ENCODE data around the gene GUCY1A1. TPM values are rescaled to one million over a fixed set of nuclear protein-coding genes. Genes with fewer than 3 reads are reported as not detected.

GUCY1A1 gene
- total RNA-seq, 1 experiment from 2014 or later = not detected

- no peak for DNase-seq (ENCODE audit: low read depth, low spot score)
- H3K9ac ChIP-seq (ENCODE audit: low read length) = no peak overlapping the region
- no peak for ATAC-seq
- H3K27ac ChIP-seq (ENCODE audit: low read depth, low read length) = no peak overlapping the region
- no peaks in the 10 kb centered on the region for H3K9me2 ChIP-seq (ENCODE audit: insufficient read depth)
- intact Hi-C loops (cut with micrococcal nuclease) = no loop called here
- ChIA-PET RAD21 (ENCODE audit: low non-redundant PET in 1 of 2, low total read pairs in 2 of 2, uncharacterized antibody in 2 of 2, unreplicated experiment in 2 of 2) (no interaction called here), POLR2A (no interaction called here), CTCF (no interaction called here)
- H3K36me3 ChIP-seq (ENCODE audit: control insufficient read depth in 1 of 2, insufficient read depth in 2 of 2, low read length in 2 of 2) = no peaks in the 10 kb centered on the region
- no peak overlapping the region for H3K4me3 ChIP-seq (replicated peaks in 1 of 2; ENCODE audit: low read depth in 1 of 2, low read length in 2 of 2)
- no peak overlapping the region for H2AFZ ChIP-seq (ENCODE audit: low read depth, low read length, poor library complexity, severe bottlenecking)
- H3K9me3 ChIP-seq (ENCODE audit: control insufficient read depth in 1 of 2, insufficient read depth in 1 of 2, low read depth in 1 of 2, low read length in 2 of 2) = no peaks in the 10 kb centered on the region
- H3K4me2 ChIP-seq (ENCODE audit: low read length) = no peak overlapping the region
- no peaks in the 10 kb centered on the region for H3K27me3 ChIP-seq (ENCODE audit: insufficient read depth, low read length)
- BruUV-seq (replicated peaks) = no TSS peak
- no peaks in the 10 kb centered on the region for H4K20me1 ChIP-seq (ENCODE audit: insufficient read depth)
- H3K79me2 ChIP-seq (ENCODE audit: insufficient read depth, low read length) = no peaks in the 10 kb centered on the region
- H3K4me1 ChIP-seq (ENCODE audit: control insufficient read depth in 1 of 2, insufficient read depth in 2 of 2, low read length in 2 of 2) = peaks cover 6% of the 10 kb centered on the region in 2 experiments; a peak in 2 of 4 replicates
- no peak for TF ChIP-seq EZH2phosphoT487 (IDR thresholded peaks at IDR 0.05; ENCODE audit: borderline replicate concordance)
These were observed 37.0 kb downstream of the GUCY1A1 start for GRCh38 chr4:155703486-155704247.

- CTCF ChIA-PET = no interaction called here
- Histone ChIP-seq H3K9me3 (ENCODE audit: control insufficient read depth in 1 of 2, insufficient read depth in 1 of 2, low read depth in 1 of 2, low read length in 2 of 2) (no peaks in the 10 kb centered on the region), H4K20me1 (ENCODE audit: insufficient read depth) (no peaks in the 10 kb centered on the region), H3K36me3 (ENCODE audit: control insufficient read depth in 1 of 2, insufficient read depth in 2 of 2, low read length in 2 of 2) (no peaks in the 10 kb centered on the region), H2AFZ (ENCODE audit: low read depth, low read length, poor library complexity, severe bottlenecking) (no peak overlapping the region), H3K4me1 (ENCODE audit: control insufficient read depth in 1 of 2, insufficient read depth in 2 of 2, low read length in 2 of 2) (peaks cover 6% of the 10 kb centered on the region in 2 experiments; a peak in 2 of 4 replicates), H3K79me2 (ENCODE audit: insufficient read depth, low read length) (no peaks in the 10 kb centered on the region), H3K4me3 (replicated peaks in 1 of 2; ENCODE audit: low read depth in 1 of 2, low read length in 2 of 2) (no peak overlapping the region), H3K27me3 (ENCODE audit: insufficient read depth, low read length) (no peaks in the 10 kb centered on the region), H3K9me2 (ENCODE audit: insufficient read depth) (no peaks in the 10 kb centered on the region), H3K4me2 (ENCODE audit: low read length) (no peak overlapping the region), H3K27ac (ENCODE audit: low read depth, low read length) (no peak overlapping the region), H3K9ac (ENCODE audit: low read length) (no peak overlapping the region)
- no peak for ATAC-seq
- no peak for DNase-seq (ENCODE audit: low read depth, low spot score)
- no TSS peak for BruUV-seq (replicated peaks)
- POLR2A ChIA-PET = no interaction called here
- intact Hi-C loops (cut with micrococcal nuclease) = no loop called here
- RAD21 ChIA-PET (ENCODE audit: low non-redundant PET in 1 of 2, low total read pairs in 2 of 2, uncharacterized antibody in 2 of 2, unreplicated experiment in 2 of 2) = no interaction called here
- TF ChIP-seq SIN3A (IDR thresholded peaks at IDR 0.05; ENCODE audit: low read depth) (no peak), REST (IDR thresholded peaks at IDR 0.05; ENCODE audit: low read depth) (no peak), POLR2A (IDR thresholded peaks at IDR 0.05; ENCODE audit: borderline replicate concordance, extremely low read depth, insufficient read depth, insufficient read length) (no peak), EZH2 (IDR thresholded peaks at IDR 0.05) (no peak), CEBPB (IDR thresholded peaks at IDR 0.05; ENCODE audit: low read depth) (no peak), POLR2AphosphoS5 (IDR thresholded peaks at IDR 0.05; ENCODE audit: low read depth, low read length) (no peak), EZH2phosphoT487 (IDR thresholded peaks at IDR 0.05; ENCODE audit: borderline replicate concordance) (no peak), RAD21 (IDR thresholded peaks at IDR 0.05; ENCODE audit: low read depth) (no peak), FOSL1 (IDR thresholded peaks at IDR 0.05; ENCODE audit: low read depth) (no peak), ZNF274 (IDR thresholded peaks at IDR 0.05; ENCODE audit: low read depth, low read length) (no peak), SP1 (IDR thresholded peaks at IDR 0.05; ENCODE audit: low read depth) (no peak), CTCF (IDR thresholded peaks at IDR 0.05 in 2 of 3, conservative IDR thresholded peaks at IDR 0.05 in 1 of 3; ENCODE audit: borderline replicate concordance in 1 of 3, insufficient read depth in 1 of 3, low read depth in 2 of 3, low read length in 2 of 3) (no peak), EGR1 (IDR thresholded peaks at IDR 0.05; ENCODE audit: low read depth) (no peak), ATF3 (IDR thresholded peaks at IDR 0.05) (no peak), JUND (IDR thresholded peaks at IDR 0.05) (no peak)
These were observed 38.3 kb downstream of the GUCY1A1 start for GRCh38 chr4:155704841-155705404.

Data from HCT116 (cell line).